Transverse colon (tissue), 4 donors: ENCODE measurements around the gene CNGA2. TPM values are rescaled to one million over a fixed set of nuclear protein-coding genes. Genes with fewer than 3 reads are reported as not detected.

Experiments
- DNase-seq: peaks from one replicate; pipeline ENCODE4 v3.0.0-alpha.2; 2019
- H3K27ac ChIP-seq, 4 donors: fragments of 200-600 bp; sonication (generic); 2 replicates each; pipeline ENCODE4 v1.5.1; 2016 to 2018; ENCODE audit warnings: inconsistent platforms in 4 of 4
- H3K27me3 ChIP-seq: fragments of 200-600 bp; sonication (generic); 2 replicates; pipeline ENCODE4 v1.5.1; 2017; ENCODE audit warnings: inconsistent platforms
- H3K36me3 ChIP-seq, 4 donors: fragments of 200-600 bp; sonication (generic); 2 replicates each; pipeline ENCODE4 v1.5.1; 2017 to 2019; ENCODE audit warnings: inconsistent platforms in 4 of 4
- H3K4me1 ChIP-seq, 4 donors: fragments of 200-600 bp; sonication (generic); 2 replicates each; pipeline ENCODE4 v1.5.1; 2017 to 2020; ENCODE audit warnings: inconsistent platforms in 4 of 4
- H3K4me3 ChIP-seq, 4 donors: fragments of 200-600 bp; sonication (generic); 1 replicate in 1 of 4; 2 replicates in 3 of 4; pipeline versions ENCODE4 v1.5.1 to v1.6.1; 2017 to 2019; ENCODE audit warnings: inconsistent platforms in 4 of 4
- H3K9me3 ChIP-seq, 2 donors: fragments of 200-600 bp; sonication (generic); 2 replicates each; pipeline ENCODE4 v1.5.1; 2017 to 2019; ENCODE audit warnings: inconsistent platforms in 2 of 2
- CTCF ChIP-seq, 5 experiments: fragments of 200-600 bp in 3 of 5; fragments of 450-650 bp in 2 of 5; sonication (generic) in 3 of 5; IDR thresholded peaks; 1 replicate in 2 of 5; 2 replicates in 3 of 5; pipeline ENCODE4 v1.5.1; 2016 to 2017; ENCODE audit warnings: antibody characterized with exemption in 5 of 5, inconsistent platforms in 3 of 5, mild to moderate bottlenecking in 2 of 5, moderate library complexity in 1 of 5
- EP300 ChIP-seq: sonication (generic); formaldehyde crosslinking; IDR thresholded peaks from one replicate; pipeline ENCODE4 v1.6.1; 2017; ENCODE audit warnings: antibody characterized with exemption, low read depth
- POLR2A ChIP-seq: fragments of 450-650 bp; IDR thresholded peaks from one replicate; pipeline ENCODE4 v1.6.1; 2016; ENCODE audit warnings: antibody characterized with exemption, mild to moderate bottlenecking, moderate library complexity
- POLR2AphosphoS5 ChIP-seq, 3 donors: sonication (generic); formaldehyde crosslinking; IDR thresholded peaks; one replicate each; pipeline ENCODE4 v1.6.1; 2016; ENCODE audit warnings: antibody characterized with exemption in 3 of 3
- WGBS, 2 donors: methylation state at CpG; one replicate each; pipeline ENCODE4 v1.1.5; 2018; ENCODE audit warnings: low coverage in 1 of 2; 5-methylcytosine and 5-hydroxymethylcytosine counted together
- in situ Hi-C, 4 donors: fragments of 200-750 bp; cut with MboI; loops; one replicate each; pipeline versions ENCODE4 v1.15.0 to v1.15.1; 2017; ENCODE audit warnings: low sequenced_read_pairs in 3 of 4, low pct_ligation_motif_present in 1 of 4, low pct_unique_long_range_greater_than_20kb in 1 of 4
- intact Hi-C: fragments of 100-400 bp; cut with DNase I; formaldehyde crosslinking; loops from one replicate; pipeline ENCODE4 v1.15.1; 2023; ENCODE audit warnings: low total_unique reads
- total RNA-seq, 4 donors: library from RNA; depleted of rRNA; stranded (reverse); fragments of >200 nt; gene quantifications; one replicate each; pipeline ENCODE4 v1.1.0, GENCODE V29; 2016

Gene CNGA2
- total RNA-seq, 4 donors from 2014 or later, result not detected

- no peak for TF ChIP-seq POLR2AphosphoS5 (IDR thresholded peaks at IDR 0.05)
- no peak for TF ChIP-seq EP300
- no peak for TF ChIP-seq CTCF (IDR thresholded peaks at IDR 0.05)
- TF ChIP-seq POLR2A, result no peak
- no peak for DNase-seq
- H3K9me3 ChIP-seq, result no peaks in the 10 kb centered on the region
- H3K4me3 ChIP-seq, result no peak overlapping the region
- H3K27ac ChIP-seq, result no peak overlapping the region
- in situ Hi-C loops (loop anchor here in 1 of 4 donors (25.0 kb wide), 1 partner anchor 864 kb away; the partner anchor contains the start of gene GABRQ), intact Hi-C loops (no loop called here)
- WGBS, 2 donors, result 61% methylated on average over 5 of the region's 5 CpGs; no CpG with 5 or more reads in 1 of the 2 donors
- no peaks in the 10 kb centered on the region for H3K27me3 ChIP-seq
- no peaks in the 10 kb centered on the region for H3K36me3 ChIP-seq
- H3K4me1 ChIP-seq, result no peaks in the 10 kb centered on the region
Observed at GRCh38 chrX:151773434-151773833, 38.9 kb downstream of the CNGA2 start.

GRCh38 chrX:151774421-151774820 is 39.9 kb downstream of the CNGA2 start:
- Histone ChIP-seq H3K27ac (no peak overlapping the region), H3K4me1 (no peaks in the 10 kb centered on the region), H3K4me3 (no peak overlapping the region), H3K9me3 (no peaks in the 10 kb centered on the region), H3K36me3 (no peaks in the 10 kb centered on the region), H3K27me3 (no peaks in the 10 kb centered on the region)
- TF ChIP-seq EP300 (no peak), CTCF (IDR thresholded peaks at IDR 0.05) (no peak)
- WGBS, 2 donors, result 56% methylated on average over 3 of the region's 3 CpGs; no CpG with 5 or more reads in 1 of the 2 donors
- in situ Hi-C loops, result loop anchor here in 1 of 4 donors (25.0 kb wide), 1 partner anchor 863 kb away; the partner anchor contains the start of gene GABRQ
- intact Hi-C loops, result no loop called here
- DNase-seq, result no peak

- H3K36me3 ChIP-seq, result no peaks in the 10 kb centered on the region
- TF ChIP-seq POLR2A, result no peak
- TF ChIP-seq POLR2AphosphoS5 (IDR thresholded peaks at IDR 0.05), result no peak
- TF ChIP-seq EP300, result no peak
- TF ChIP-seq CTCF (IDR thresholded peaks at IDR 0.05), result no peak
- no peaks in the 10 kb centered on the region for H3K4me1 ChIP-seq
- DNase-seq, result no peak
- no peaks in the 10 kb centered on the region for H3K9me3 ChIP-seq
- in situ Hi-C loops (no loop called here), intact Hi-C loops (no loop called here)
- no peak overlapping the region for H3K4me3 ChIP-seq
- 25 to 76% methylated on average over 2 to 13 of the region's 13 CpGs for WGBS, 2 donors
- no peak overlapping the region for H3K27ac ChIP-seq
- no peaks in the 10 kb centered on the region for H3K27me3 ChIP-seq
Observed at GRCh38 chrX:151776181-151776731, 41.7 kb downstream of the CNGA2 start.

- intact Hi-C loops, result no loop called here
- Histone ChIP-seq H3K4me1 (no peaks in the 10 kb centered on the region), H3K9me3 (no peaks in the 10 kb centered on the region), H3K4me3 (no peak overlapping the region), H3K27me3 (no peaks in the 10 kb centered on the region), H3K27ac (no peak overlapping the region), H3K36me3 (no peaks in the 10 kb centered on the region)
- DNase-seq, result no peak
- in situ Hi-C loops, result no loop called here
- TF ChIP-seq POLR2AphosphoS5 (IDR thresholded peaks at IDR 0.05) (no peak), EP300 (no peak), POLR2A (no peak), CTCF (IDR thresholded peaks at IDR 0.05) (no peak)
- whole genome bisulfite sequencing, 2 donors, result 75% methylated on average over 5 of the region's 5 CpGs; no CpG with 5 or more reads in 1 of the 2 donors
Observed at GRCh38 chrX:151776936-151777335, 42.4 kb downstream of the CNGA2 start.
